ENCODE results near the gene FXYD6. TPM values are rescaled to one million over a fixed set of nuclear protein-coding genes. Genes with fewer than 3 reads are reported as not detected.

FXYD6 gene
- total RNA-seq, 4 donors from 2014 or later: 7.6 to 20.0 (median 13.9) TPM

DNA sequence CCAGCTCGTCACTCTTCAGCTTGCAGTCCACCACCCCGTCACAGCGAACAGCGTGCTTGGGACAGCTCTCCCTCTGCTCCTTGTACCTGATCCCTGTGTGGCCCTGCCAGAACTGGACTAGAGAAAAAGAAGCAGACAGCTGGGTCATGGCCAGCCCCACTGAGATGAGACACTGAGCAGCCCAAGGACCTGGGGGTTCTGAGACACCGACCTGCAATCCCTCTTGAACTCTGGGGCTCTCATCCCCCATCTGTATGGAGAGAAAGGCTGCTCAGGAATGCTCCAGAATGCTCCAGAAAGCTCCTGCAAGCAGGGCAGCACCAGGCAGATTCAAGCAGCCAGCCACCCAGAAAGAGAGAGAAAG lies 37.9 kb upstream of the FXYD6 start:
- TF ChIP-seq, protein P1, sequence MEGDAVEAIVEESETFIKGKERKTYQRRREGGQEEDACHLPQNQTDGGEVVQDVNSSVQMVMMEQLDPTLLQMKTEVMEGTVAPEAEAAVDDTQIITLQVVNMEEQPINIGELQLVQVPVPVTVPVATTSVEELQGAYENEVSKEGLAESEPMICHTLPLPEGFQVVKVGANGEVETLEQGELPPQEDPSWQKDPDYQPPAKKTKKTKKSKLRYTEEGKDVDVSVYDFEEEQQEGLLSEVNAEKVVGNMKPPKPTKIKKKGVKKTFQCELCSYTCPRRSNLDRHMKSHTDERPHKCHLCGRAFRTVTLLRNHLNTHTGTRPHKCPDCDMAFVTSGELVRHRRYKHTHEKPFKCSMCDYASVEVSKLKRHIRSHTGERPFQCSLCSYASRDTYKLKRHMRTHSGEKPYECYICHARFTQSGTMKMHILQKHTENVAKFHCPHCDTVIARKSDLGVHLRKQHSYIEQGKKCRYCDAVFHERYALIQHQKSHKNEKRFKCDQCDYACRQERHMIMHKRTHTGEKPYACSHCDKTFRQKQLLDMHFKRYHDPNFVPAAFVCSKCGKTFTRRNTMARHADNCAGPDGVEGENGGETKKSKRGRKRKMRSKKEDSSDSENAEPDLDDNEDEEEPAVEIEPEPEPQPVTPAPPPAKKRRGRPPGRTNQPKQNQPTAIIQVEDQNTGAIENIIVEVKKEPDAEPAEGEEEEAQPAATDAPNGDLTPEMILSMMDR (IDR thresholded peaks at IDR 0.05; ENCODE audit: low read depth): no peak

DNA sequence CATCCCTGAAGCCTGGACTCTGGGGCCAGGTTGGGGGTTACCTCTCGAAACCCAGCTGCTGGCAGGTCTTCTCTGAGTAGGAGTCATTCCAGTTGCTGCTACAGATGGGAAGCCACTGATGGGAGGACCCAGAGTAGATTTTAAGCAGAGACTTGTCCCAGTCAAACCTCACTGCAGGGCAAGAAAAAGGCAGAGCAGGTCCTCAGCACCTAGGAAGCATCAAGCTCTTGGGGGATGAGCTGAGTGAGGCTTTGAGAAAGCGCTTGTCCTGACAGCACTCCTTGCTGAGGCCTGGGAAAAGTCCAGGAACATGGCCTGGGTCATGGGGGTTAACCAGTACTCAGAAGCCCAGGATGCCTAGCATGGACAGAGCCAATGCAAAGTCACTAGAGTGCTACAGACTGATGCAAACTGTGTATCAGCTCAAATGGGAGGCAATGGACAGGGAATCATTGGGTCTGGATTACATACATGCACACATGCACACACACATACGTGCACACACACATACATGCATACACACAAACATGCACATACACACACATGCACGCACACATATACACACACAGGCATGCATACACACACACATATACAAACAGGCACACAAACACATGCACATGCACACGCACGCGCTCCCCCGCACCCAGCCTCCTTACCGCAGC lies 37.4 kb upstream of the FXYD6 start:
- TF ChIP-seq, protein P1 (IDR thresholded peaks at IDR 0.05; ENCODE audit: low read depth): no peak

DNA sequence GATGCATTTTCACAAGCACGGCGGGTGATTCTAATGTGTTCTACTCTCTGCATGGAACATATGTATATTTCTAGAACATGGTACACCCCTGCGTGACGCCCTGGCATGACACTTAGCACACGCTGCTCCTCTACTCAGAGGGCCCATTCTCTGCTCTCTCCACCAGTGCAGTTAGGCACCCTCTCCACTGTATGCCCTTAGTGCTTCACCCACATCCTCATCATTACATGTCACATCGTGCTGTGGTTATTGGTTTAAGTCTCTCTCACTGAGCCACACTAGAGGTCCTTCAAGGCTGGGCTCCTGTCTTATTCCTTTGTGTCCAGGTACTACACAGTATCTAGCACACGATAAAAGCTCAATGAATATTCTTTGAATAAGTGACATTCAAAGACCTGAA lies 36.0 kb upstream of the FXYD6 start:
- TF ChIP-seq, protein P1 (IDR thresholded peaks at IDR 0.05; ENCODE audit: low read depth): no peak

DNA sequence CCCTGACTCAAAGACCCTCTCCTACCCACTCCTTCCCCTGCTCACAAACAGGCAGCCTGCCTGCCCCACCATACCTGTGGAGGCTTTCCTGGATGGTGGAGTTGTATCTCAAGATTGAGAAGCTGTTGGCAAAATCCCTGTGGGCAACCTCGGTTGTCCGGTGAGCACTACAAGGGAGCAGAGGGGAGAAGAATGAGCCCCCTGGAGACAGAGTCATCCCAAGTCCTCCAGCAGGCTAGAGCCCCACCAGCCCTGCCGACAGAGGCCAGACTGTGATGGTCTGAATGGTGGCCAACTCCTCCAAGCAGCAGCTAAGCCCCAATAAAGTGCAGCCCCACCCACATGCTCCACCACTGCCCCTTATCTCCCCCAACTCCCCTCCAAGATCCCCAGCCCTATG lies 35.2 kb upstream of the FXYD6 start:
- TF ChIP-seq, protein P1 (IDR thresholded peaks at IDR 0.05; ENCODE audit: low read depth): no peak

DNA sequence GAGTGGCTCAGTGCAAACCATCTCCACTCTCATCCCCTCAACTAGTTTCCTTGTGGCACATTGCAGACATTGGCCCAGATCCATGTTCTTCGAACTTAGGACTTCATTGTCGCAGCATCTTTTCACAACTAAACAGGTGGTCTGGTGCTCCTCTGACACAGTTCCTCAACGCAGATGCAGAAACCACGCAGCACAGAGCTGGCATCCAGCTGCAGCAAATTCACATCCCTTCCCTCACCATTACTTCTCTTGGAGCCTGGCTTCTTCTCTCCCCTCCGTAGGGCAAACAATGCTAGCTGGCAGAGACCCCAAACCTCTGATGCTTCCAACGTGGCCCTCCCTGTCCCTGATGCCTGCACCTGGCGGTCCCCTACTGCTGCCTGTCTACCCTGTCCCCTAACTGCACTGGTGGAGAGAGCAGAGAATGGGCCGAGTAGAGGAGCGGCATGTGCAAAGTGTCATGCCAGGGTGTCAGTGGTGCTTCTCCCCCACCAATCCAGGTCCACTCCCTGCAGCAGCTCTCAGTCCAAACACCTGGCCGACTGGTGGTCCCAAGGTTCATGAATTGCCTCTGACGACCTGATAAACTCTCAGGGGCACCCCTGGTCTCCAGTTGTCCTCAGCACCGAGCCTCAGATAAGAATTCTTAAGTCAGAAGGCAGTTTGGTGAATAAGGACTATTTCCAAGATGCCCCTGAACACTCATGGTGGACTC lies 34.6 kb upstream of the FXYD6 start:
- TF ChIP-seq, protein P1 (IDR thresholded peaks at IDR 0.05; ENCODE audit: low read depth): no peak

DNA sequence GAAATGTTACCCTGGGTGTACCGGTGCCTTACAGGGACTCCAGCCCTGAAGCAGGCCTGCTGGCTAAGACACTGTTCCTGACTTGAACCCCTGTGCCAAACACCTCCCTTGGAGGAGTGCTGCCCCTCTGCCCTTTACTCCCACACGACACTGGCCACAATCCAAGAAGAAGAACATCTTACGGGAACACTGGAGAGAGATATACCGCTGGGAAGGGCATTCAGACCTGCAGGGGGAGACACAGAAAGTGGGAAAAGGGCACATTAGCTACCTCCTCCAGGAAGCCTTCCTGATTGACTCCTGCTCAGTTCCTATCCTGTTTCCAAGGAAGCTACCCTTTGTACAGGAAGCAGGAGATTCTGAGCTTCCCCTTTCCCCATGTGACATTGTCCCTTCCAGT lies 34.1 kb upstream of the FXYD6 start:
- TF ChIP-seq, protein P1 (IDR thresholded peaks at IDR 0.05; ENCODE audit: low read depth): no peak

DNA sequence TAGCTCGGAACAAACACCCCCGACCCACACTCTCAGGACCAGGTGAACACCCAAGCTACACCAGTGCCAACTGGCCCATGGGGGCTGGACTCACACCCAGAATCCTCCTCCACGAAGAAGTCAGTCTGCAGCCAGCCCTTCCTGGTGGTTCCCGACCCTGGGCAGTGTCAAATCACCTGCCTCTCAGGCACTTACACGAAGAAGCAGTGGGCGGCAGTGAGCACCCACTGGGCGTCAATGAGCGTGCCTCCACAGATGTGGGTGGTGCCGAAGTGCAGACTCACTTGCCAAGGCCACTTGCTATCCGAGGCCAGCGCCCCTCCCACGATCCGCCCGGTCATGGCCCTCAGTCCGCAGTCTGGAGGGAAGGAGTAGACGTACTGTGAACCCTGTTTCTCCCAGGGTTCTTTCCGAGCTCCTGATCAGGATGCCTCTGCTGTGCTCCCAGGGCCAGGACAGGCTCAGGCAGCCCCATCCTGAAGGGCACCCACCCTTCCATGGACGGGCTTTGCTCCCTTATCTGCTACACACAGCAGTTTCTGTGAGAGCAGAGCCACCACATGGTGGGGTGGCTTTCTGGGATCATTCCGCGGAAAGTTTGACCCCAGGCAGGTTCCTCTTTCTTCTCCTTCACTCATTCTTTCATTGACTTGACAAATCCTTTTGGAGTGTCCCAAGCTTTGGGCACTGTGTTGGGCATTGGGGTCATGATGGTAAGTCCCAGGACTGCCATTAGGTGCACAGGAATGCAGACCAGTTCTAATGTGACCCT lies 33.3 kb upstream of the FXYD6 start:
- TF ChIP-seq, protein P1 (IDR thresholded peaks at IDR 0.05; ENCODE audit: low read depth): no peak

Measured in subcutaneous adipose tissue (tissue), 4 donors.